Neural cell (in vitro differentiated cells): ENCODE data around the gene MCM7.

ENCODE experiments used
- EP300 ChIP-seq: fragments of 450-650 bp; conservative IDR thresholded peaks from 2 replicates; pipeline ENCODE4 v1.6.1; 2014; ENCODE audit warnings: antibody characterized with exemption, mild to moderate bottlenecking, moderate library complexity; ENCODE audit not compliant: poor library complexity, severe bottlenecking
- EZH2 ChIP-seq: fragments of 200-600, 300-800 bp; shearing (Covaris generic), sonication (generic); IDR thresholded peaks from 2 replicates; pipeline ENCODE4 v1.6.1; 2014; ENCODE audit warnings: antibody characterized with exemption, low read length, borderline replicate concordance, mild to moderate bottlenecking; ENCODE audit not compliant: insufficient read depth, poor library complexity, severe bottlenecking
- MXI1 ChIP-seq: fragments of 450-650 bp; conservative IDR thresholded peaks from 2 replicates; pipeline ENCODE4 v1.6.1; 2014; ENCODE audit warnings: antibody characterized with exemption, mild to moderate bottlenecking; ENCODE audit not compliant: poor library complexity, severe bottlenecking
- REST ChIP-seq: IDR thresholded peaks from 2 replicates; pipeline ENCODE4 v1.6.1; 2012; ENCODE audit warnings: borderline replicate concordance
- SMC3 ChIP-seq: fragments of 450-650 bp; conservative IDR thresholded peaks from 2 replicates; pipeline ENCODE4 v1.6.1; 2014; ENCODE audit warnings: antibody characterized with exemption, mild to moderate bottlenecking, moderate library complexity; ENCODE audit not compliant: poor library complexity
- TF ChIP-seq, protein P1 (sequence below): fragments of 450-650 bp; IDR thresholded peaks from 2 replicates; pipeline ENCODE4 v1.5.1; 2014; ENCODE audit warnings: antibody characterized with exemption, mild to moderate bottlenecking, moderate library complexity; ENCODE audit not compliant: poor library complexity, severe bottlenecking

GRCh38 chr7:100122067-100122466 is 20.9 kb upstream of the MCM7 start:
- TF ChIP-seq, protein P1, sequence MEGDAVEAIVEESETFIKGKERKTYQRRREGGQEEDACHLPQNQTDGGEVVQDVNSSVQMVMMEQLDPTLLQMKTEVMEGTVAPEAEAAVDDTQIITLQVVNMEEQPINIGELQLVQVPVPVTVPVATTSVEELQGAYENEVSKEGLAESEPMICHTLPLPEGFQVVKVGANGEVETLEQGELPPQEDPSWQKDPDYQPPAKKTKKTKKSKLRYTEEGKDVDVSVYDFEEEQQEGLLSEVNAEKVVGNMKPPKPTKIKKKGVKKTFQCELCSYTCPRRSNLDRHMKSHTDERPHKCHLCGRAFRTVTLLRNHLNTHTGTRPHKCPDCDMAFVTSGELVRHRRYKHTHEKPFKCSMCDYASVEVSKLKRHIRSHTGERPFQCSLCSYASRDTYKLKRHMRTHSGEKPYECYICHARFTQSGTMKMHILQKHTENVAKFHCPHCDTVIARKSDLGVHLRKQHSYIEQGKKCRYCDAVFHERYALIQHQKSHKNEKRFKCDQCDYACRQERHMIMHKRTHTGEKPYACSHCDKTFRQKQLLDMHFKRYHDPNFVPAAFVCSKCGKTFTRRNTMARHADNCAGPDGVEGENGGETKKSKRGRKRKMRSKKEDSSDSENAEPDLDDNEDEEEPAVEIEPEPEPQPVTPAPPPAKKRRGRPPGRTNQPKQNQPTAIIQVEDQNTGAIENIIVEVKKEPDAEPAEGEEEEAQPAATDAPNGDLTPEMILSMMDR: no peak
- no peak for TF ChIP-seq MXI1
- no peak for TF ChIP-seq EP300
- no peak for TF ChIP-seq REST
- TF ChIP-seq SMC3: no peak
- no peak for TF ChIP-seq EZH2
